ENCODE measurements around the gene ACACB.

- TF ChIP-seq POLR2A (IDR thresholded peaks at IDR 0.05; ENCODE audit: low read length): no peak
- TF ChIP-seq, protein P1, sequence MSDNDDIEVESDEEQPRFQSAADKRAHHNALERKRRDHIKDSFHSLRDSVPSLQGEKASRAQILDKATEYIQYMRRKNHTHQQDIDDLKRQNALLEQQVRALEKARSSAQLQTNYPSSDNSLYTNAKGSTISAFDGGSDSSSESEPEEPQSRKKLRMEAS (IDR thresholded peaks at IDR 0.05): no peak
- no peak for TF ChIP-seq CTCF (IDR thresholded peaks at IDR 0.05)
Observed at GRCh38 chr12:109221277-109221931, 105.0 kb downstream of the ACACB start.
